ENCODE results near the gene POLK.
A peak's percentile ranks its signal among the peaks of the same experiment; 100 is the strongest.
"Not testable (repeated sequence)": the region's sequence is repeated elsewhere in the genome, so short reads cannot be mapped to it uniquely, and the experiment has no call there.

POLK gene

GRCh38 chr5:75498208-75498777, 13.4 kb upstream of the POLK start:
- Histone ChIP-seq H3K4me1 (ENCODE audit: insufficient read depth, low read length, poor library complexity, severe bottlenecking) (peaks cover 25% of the 10 kb centered on the region), H3K27me3 (ENCODE audit: insufficient read depth, low read length, poor library complexity, severe bottlenecking) (no peaks in the 10 kb centered on the region), H2AFZ (ENCODE audit: low read length) (no peak overlapping the region), H3K79me2 (ENCODE audit: insufficient read depth, low read length) (peaks cover 47% of the 10 kb centered on the region), H4K20me1 (ENCODE audit: insufficient read depth, low read length, poor library complexity, severe bottlenecking) (peaks cover 22% of the 10 kb centered on the region), H3K9me3 (ENCODE audit: insufficient read depth, low read depth, low read length) (0 out of 2 replicates have a peak, but pooled peaks cover 3% of the 10 kb centered on the region), H3K9ac (ENCODE audit: low read depth, low read length, poor library complexity, severe bottlenecking) (no peak overlapping the region), H3K4me3 (ENCODE audit: low read length, poor library complexity, severe bottlenecking) (no peak overlapping the region), H3K4me2 (ENCODE audit: low read depth, low read length, poor library complexity, severe bottlenecking) (no peak overlapping the region), H3F3A (ENCODE audit: low read depth) (no peaks in the 10 kb centered on the region), H3K9me2 (replicated peaks; ENCODE audit: low read depth, low read length) (no peaks in the 10 kb centered on the region), H3K36me3 (ENCODE audit: insufficient read depth, low read length) (peaks cover 36% of the 10 kb centered on the region)
- TF ChIP-seq EZH2phosphoT487 (IDR thresholded peaks at IDR 0.05; ENCODE audit: borderline replicate concordance) (no peak), CTCF (conservative IDR thresholded peaks at IDR 0.05; ENCODE audit: low read length) (no peak)

GRCh38 chr5:75498875-75499274, 12.8 kb upstream of the POLK start:
- not testable (repeated sequence) for H3K9me2 ChIP-seq (replicated peaks; ENCODE audit: low read depth, low read length); H3K27me3 ChIP-seq (ENCODE audit: insufficient read depth, low read length, poor library complexity, severe bottlenecking)
- peaks cover 52% of the 10 kb centered on the region for H3K79me2 ChIP-seq (ENCODE audit: insufficient read depth, low read length)

GRCh38 chr5:75505112-75505511, 6.6 kb upstream of the POLK start:
- H3K4me3 ChIP-seq (ENCODE audit: low read length, poor library complexity, severe bottlenecking) = peak overlapping the region; percentile 82
- peak overlapping the region; percentile 96 for H3K4me2 ChIP-seq (ENCODE audit: low read depth, low read length, poor library complexity, severe bottlenecking)
- peaks cover 14% of the 10 kb centered on the region; the same call in 1 of the 2 replicates for H3K36me3 ChIP-seq (ENCODE audit: insufficient read depth, low read length)
- H3K9me3 ChIP-seq (ENCODE audit: insufficient read depth, low read depth, low read length); H3K9me2 ChIP-seq (replicated peaks; ENCODE audit: low read depth, low read length); H3K9ac ChIP-seq (ENCODE audit: low read depth, low read length, poor library complexity, severe bottlenecking); H3F3A ChIP-seq (ENCODE audit: low read depth); H2AFZ ChIP-seq (ENCODE audit: low read length); H3K27me3 ChIP-seq (ENCODE audit: insufficient read depth, low read length, poor library complexity, severe bottlenecking): not testable (repeated sequence)
- H4K20me1 ChIP-seq (ENCODE audit: insufficient read depth, low read length, poor library complexity, severe bottlenecking) = peaks cover 45% of the 10 kb centered on the region
- H3K4me1 ChIP-seq (ENCODE audit: insufficient read depth, low read length, poor library complexity, severe bottlenecking) = peaks cover 65% of the 10 kb centered on the region
- peaks cover 92% of the 10 kb centered on the region for H3K79me2 ChIP-seq (ENCODE audit: insufficient read depth, low read length)

More at GRCh38 chr5:75498875-75499274, 12.8 kb upstream of the POLK start:
- H3F3A ChIP-seq (ENCODE audit: low read depth); H2AFZ ChIP-seq (ENCODE audit: low read length); H3K4me2 ChIP-seq (ENCODE audit: low read depth, low read length, poor library complexity, severe bottlenecking); H3K9ac ChIP-seq (ENCODE audit: low read depth, low read length, poor library complexity, severe bottlenecking); H3K4me3 ChIP-seq (ENCODE audit: low read length, poor library complexity, severe bottlenecking); H3K9me3 ChIP-seq (ENCODE audit: insufficient read depth, low read depth, low read length): not testable (repeated sequence)
- H3K36me3 ChIP-seq (ENCODE audit: insufficient read depth, low read length) = peaks cover 36% of the 10 kb centered on the region
- H3K4me1 ChIP-seq (ENCODE audit: insufficient read depth, low read length, poor library complexity, severe bottlenecking) = peaks cover 26% of the 10 kb centered on the region
- H4K20me1 ChIP-seq (ENCODE audit: insufficient read depth, low read length, poor library complexity, severe bottlenecking) = peaks cover 23% of the 10 kb centered on the region

- Histone ChIP-seq H4K20me1 (ENCODE audit: insufficient read depth, low read length, poor library complexity, severe bottlenecking) (peaks cover 38% of the 10 kb centered on the region), H3K9me2 (replicated peaks; ENCODE audit: low read depth, low read length) (no peaks in the 10 kb centered on the region), H3K79me2 (ENCODE audit: insufficient read depth, low read length) (peaks cover 89% of the 10 kb centered on the region), H2AFZ (ENCODE audit: low read length) (no peak overlapping the region), H3K9me3 (ENCODE audit: insufficient read depth, low read depth, low read length) (no peaks in the 10 kb centered on the region), H3F3A (ENCODE audit: low read depth) (0 out of 2 replicates have a peak, but pooled peaks cover 2% of the 10 kb centered on the region), H3K27me3 (ENCODE audit: insufficient read depth, low read length, poor library complexity, severe bottlenecking) (no peaks in the 10 kb centered on the region), H3K9ac (ENCODE audit: low read depth, low read length, poor library complexity, severe bottlenecking) (peak overlapping the region; percentile 88), H3K36me3 (ENCODE audit: insufficient read depth, low read length) (peaks cover 7% of the 10 kb centered on the region; the same call in 1 of the 2 replicates), H3K4me2 (ENCODE audit: low read depth, low read length, poor library complexity, severe bottlenecking) (peak overlapping the region; percentile 96), H3K4me1 (ENCODE audit: insufficient read depth, low read length, poor library complexity, severe bottlenecking) (peaks cover 58% of the 10 kb centered on the region), H3K4me3 (ENCODE audit: low read length, poor library complexity, severe bottlenecking) (peak overlapping the region; percentile 82)
- no peak for TF ChIP-seq CTCF (conservative IDR thresholded peaks at IDR 0.05; ENCODE audit: low read length)
Measured at GRCh38 chr5:75507841-75508240, 3.9 kb upstream of the POLK start.
